ENCODE results near the gene PDLIM1.

Gene PDLIM1

GRCh38 chr10:95290461-95291364 is at the start of gene PDLIM1:
Gene PDLIM1, minus strand, starts transcription at chr10:95291003. Its CDS starts 88 bp downstream, at chr10:95290915.
- peak; percentile 20 for TF ChIP-seq CTCF (IDR thresholded peaks at IDR 0.05; ENCODE audit: insufficient read depth, low read length, poor library complexity, severe bottlenecking)
- Histone ChIP-seq H3K27me3 (replicated peaks; ENCODE audit: control insufficient read depth, insufficient read depth, low read length) (no peaks in the 10 kb centered on the region), H3K36me3 (ENCODE audit: control insufficient read depth, insufficient read depth, low read length) (peaks cover 6% of the 10 kb centered on the region), H3K4me3 (replicated peaks; ENCODE audit: low read depth, low read length) (peak within 1 kb of the TSS; percentile 91)
- DNase-seq (ENCODE audit: extremely low read depth, insufficient read length) = peak; percentile 89

- H3K27me3 ChIP-seq (replicated peaks; ENCODE audit: control insufficient read depth, insufficient read depth, low read length) = no peaks in the 10 kb centered on the region
- TF ChIP-seq CTCF (IDR thresholded peaks at IDR 0.05; ENCODE audit: insufficient read depth, low read length, poor library complexity, severe bottlenecking) = no peak
Observed at GRCh38 chr10:95339863-95340262, 49.1 kb upstream of the PDLIM1 start.

GRCh38 chr10:95337423-95338160 is 46.8 kb upstream of the PDLIM1 start:
- no peak for TF ChIP-seq CTCF (IDR thresholded peaks at IDR 0.05; ENCODE audit: insufficient read depth, low read length, poor library complexity, severe bottlenecking)
- no peak for DNase-seq (ENCODE audit: extremely low read depth, insufficient read length)
- Histone ChIP-seq H3K36me3 (ENCODE audit: control insufficient read depth, insufficient read depth, low read length) (no peaks in the 10 kb centered on the region), H3K4me3 (replicated peaks; ENCODE audit: low read depth, low read length) (no peak overlapping the region), H3K27me3 (replicated peaks; ENCODE audit: control insufficient read depth, insufficient read depth, low read length) (no peaks in the 10 kb centered on the region)

More at GRCh38 chr10:95339863-95340262, 49.1 kb upstream of the PDLIM1 start:
- DNase-seq (ENCODE audit: extremely low read depth, insufficient read length) = no peak
- Histone ChIP-seq H3K4me3 (replicated peaks; ENCODE audit: low read depth, low read length) (no peak overlapping the region), H3K36me3 (ENCODE audit: control insufficient read depth, insufficient read depth, low read length) (no peaks in the 10 kb centered on the region)

- Histone ChIP-seq H3K36me3 (ENCODE audit: control insufficient read depth, insufficient read depth, low read length) (no peaks in the 10 kb centered on the region), H3K27me3 (replicated peaks; ENCODE audit: control insufficient read depth, insufficient read depth, low read length) (no peaks in the 10 kb centered on the region), H3K4me3 (replicated peaks; ENCODE audit: low read depth, low read length) (no peak overlapping the region)
- no peak for DNase-seq (ENCODE audit: extremely low read depth, insufficient read length)
- no peak for TF ChIP-seq CTCF (IDR thresholded peaks at IDR 0.05; ENCODE audit: insufficient read depth, low read length, poor library complexity, severe bottlenecking)
Observed at GRCh38 chr10:95336702-95337101, 45.9 kb upstream of the PDLIM1 start.

GRCh38 chr10:95335933-95336699 is 45.3 kb upstream of the PDLIM1 start:
- no peak for DNase-seq (ENCODE audit: extremely low read depth, insufficient read length)
- H3K4me3 ChIP-seq (replicated peaks; ENCODE audit: low read depth, low read length) = no peak overlapping the region
- H3K36me3 ChIP-seq (ENCODE audit: control insufficient read depth, insufficient read depth, low read length) = no peaks in the 10 kb centered on the region

More at GRCh38 chr10:95335933-95336699, 45.3 kb upstream of the PDLIM1 start:
- no peaks in the 10 kb centered on the region for H3K27me3 ChIP-seq (replicated peaks; ENCODE audit: control insufficient read depth, insufficient read depth, low read length)
- TF ChIP-seq CTCF (IDR thresholded peaks at IDR 0.05; ENCODE audit: insufficient read depth, low read length, poor library complexity, severe bottlenecking) = no peak
